Uterus (tissue), 4 donors: ENCODE measurements around the gene SYNGR2. TPM values are rescaled to one million over a fixed set of nuclear protein-coding genes. Genes with fewer than 3 reads are reported as not detected.

ENCODE experiments used
- DNase-seq, 2 donors: peaks; one replicate each; pipeline ENCODE4 v3.0.0-alpha.2; 2019 to 2020
- H3K27ac ChIP-seq, 2 donors: fragments of 200-600 bp; sonication (generic); 1 replicate in 1 of 2; 2 replicates in 1 of 2; pipeline ENCODE4 v1.5.1; 2016 to 2018
- H3K27me3 ChIP-seq, 2 donors: fragments of 200-600 bp; sonication (generic); one replicate each; pipeline ENCODE4 v1.5.1; 2018 to 2019; ENCODE audit warnings: control low read depth in 1 of 2
- H3K36me3 ChIP-seq, 2 donors: fragments of 200-600 bp; sonication (generic); one replicate each; pipeline ENCODE4 v1.5.1; 2019; ENCODE audit warnings: control low read depth in 1 of 2
- H3K4me1 ChIP-seq, 2 donors: fragments of 200-600 bp; sonication (generic); one replicate each; pipeline ENCODE4 v1.5.1; 2018 to 2019; ENCODE audit warnings: control low read depth in 1 of 2
- H3K4me3 ChIP-seq, 2 donors: fragments of 200-600 bp; sonication (generic); 1 replicate in 1 of 2; 2 replicates in 1 of 2; pipeline ENCODE4 v1.5.1; 2018 to 2019; ENCODE audit warnings: mild to moderate bottlenecking in 1 of 2
- H3K9me3 ChIP-seq, 2 donors: fragments of 200-600 bp; sonication (generic); one replicate each; pipeline ENCODE4 v1.5.1; 2019; ENCODE audit warnings: control low read depth in 1 of 2
- CTCF ChIP-seq, 4 experiments: fragments of 200-600 bp in 2 of 4; fragments of 450-650 bp in 2 of 4; sonication (generic) in 2 of 4; IDR thresholded peaks; one replicate each; pipeline ENCODE4 v1.5.1; 2016 to 2019; ENCODE audit warnings: antibody characterized with exemption in 4 of 4, mild to moderate bottlenecking in 2 of 4, moderate library complexity in 1 of 4
- POLR2A ChIP-seq, 2 donors: fragments of 450-650 bp; IDR thresholded peaks; one replicate each; pipeline ENCODE4 v1.6.1; 2016; ENCODE audit warnings: antibody characterized with exemption in 2 of 2, mild to moderate bottlenecking in 1 of 2, moderate library complexity in 1 of 2
- intact Hi-C: fragments of 100-400 bp; cut with DNase I; formaldehyde crosslinking; loops from one replicate; pipeline ENCODE4 v1.15.1; 2023; ENCODE audit warnings: low total_unique reads
- total RNA-seq, 4 donors: library from RNA; depleted of rRNA in 3 of 4; stranded (reverse); fragments of >200 nt in 3 of 4; gene quantifications; one replicate each; pipeline versions ENCODE4 v1.1.0 to v1.2.4, GENCODE V29; 2014 to 2023
- donor health status: DM: yes; HTN: yes; CAD: no.

The SYNGR2 gene
- total RNA-seq, 4 donors from 2014 or later = 16.7 to 83.2 (median 49.1) TPM

- no peak for DNase-seq
- intact Hi-C loops = no loop called here
- H3K9me3 ChIP-seq = no peaks in the 10 kb centered on the region
- H3K27ac ChIP-seq = no peak overlapping the region
- peaks cover 0 to 10% of the 10 kb centered on the region in 2 donors for H3K27me3 ChIP-seq
- H3K36me3 ChIP-seq = no peaks in the 10 kb centered on the region
- H3K4me1 ChIP-seq = peaks cover 0 to 18% of the 10 kb centered on the region in 2 donors
- no peak for TF ChIP-seq POLR2A (IDR thresholded peaks at IDR 0.05)
- TF ChIP-seq CTCF (IDR thresholded peaks at IDR 0.05) = no peak
- no peak overlapping the region for H3K4me3 ChIP-seq
Measured at GRCh38 chr17:78124836-78125137, 43.6 kb upstream of the SYNGR2 start.

GRCh38 chr17:78125138-78125913 is 43.1 kb upstream of the SYNGR2 start:
- no peak for TF ChIP-seq POLR2A (IDR thresholded peaks at IDR 0.05)
- no peak for TF ChIP-seq CTCF (IDR thresholded peaks at IDR 0.05)
- intact Hi-C loops = no loop called here
- Histone ChIP-seq H3K4me3 (no peak overlapping the region), H3K27me3 (peaks cover 0 to 10% of the 10 kb centered on the region in 2 donors), H3K27ac (peak overlapping the region in 1 of 2 donors; percentile 57), H3K36me3 (no peaks in the 10 kb centered on the region), H3K9me3 (no peaks in the 10 kb centered on the region), H3K4me1 (peaks cover 0 to 18% of the 10 kb centered on the region in 2 donors)
- no peak for DNase-seq

GRCh38 chr17:78125976-78126894 is 42.1 kb upstream of the SYNGR2 start:
- Histone ChIP-seq H3K27me3 (peaks cover 0 to 10% of the 10 kb centered on the region in 2 donors), H3K36me3 (no peaks in the 10 kb centered on the region), H3K4me3 (no peak overlapping the region), H3K9me3 (no peaks in the 10 kb centered on the region), H3K4me1 (peaks cover 0 to 18% of the 10 kb centered on the region in 2 donors), H3K27ac (peak overlapping the region; percentile 57 to 66)
- intact Hi-C loops = no loop called here
- no peak for DNase-seq
- TF ChIP-seq CTCF (IDR thresholded peaks at IDR 0.05) = no peak
- no peak for TF ChIP-seq POLR2A (IDR thresholded peaks at IDR 0.05)

- peak overlapping the region in 1 of 2 donors; percentile 66 for H3K27ac ChIP-seq
- peaks cover 0 to 18% of the 10 kb centered on the region in 2 donors for H3K4me1 ChIP-seq
- no peaks in the 10 kb centered on the region for H3K36me3 ChIP-seq
- peaks cover 0 to 10% of the 10 kb centered on the region in 2 donors for H3K27me3 ChIP-seq
- no peak overlapping the region for H3K4me3 ChIP-seq
- no peaks in the 10 kb centered on the region for H3K9me3 ChIP-seq
- intact Hi-C loops = no loop called here
- no peak for TF ChIP-seq CTCF (IDR thresholded peaks at IDR 0.05)
- no peak for TF ChIP-seq POLR2A (IDR thresholded peaks at IDR 0.05)
- DNase-seq = no peak
Measured at GRCh38 chr17:78126895-78127238, 41.5 kb upstream of the SYNGR2 start.
